Measurements from ENCODE around the gene R3HDM4.

DNA sequence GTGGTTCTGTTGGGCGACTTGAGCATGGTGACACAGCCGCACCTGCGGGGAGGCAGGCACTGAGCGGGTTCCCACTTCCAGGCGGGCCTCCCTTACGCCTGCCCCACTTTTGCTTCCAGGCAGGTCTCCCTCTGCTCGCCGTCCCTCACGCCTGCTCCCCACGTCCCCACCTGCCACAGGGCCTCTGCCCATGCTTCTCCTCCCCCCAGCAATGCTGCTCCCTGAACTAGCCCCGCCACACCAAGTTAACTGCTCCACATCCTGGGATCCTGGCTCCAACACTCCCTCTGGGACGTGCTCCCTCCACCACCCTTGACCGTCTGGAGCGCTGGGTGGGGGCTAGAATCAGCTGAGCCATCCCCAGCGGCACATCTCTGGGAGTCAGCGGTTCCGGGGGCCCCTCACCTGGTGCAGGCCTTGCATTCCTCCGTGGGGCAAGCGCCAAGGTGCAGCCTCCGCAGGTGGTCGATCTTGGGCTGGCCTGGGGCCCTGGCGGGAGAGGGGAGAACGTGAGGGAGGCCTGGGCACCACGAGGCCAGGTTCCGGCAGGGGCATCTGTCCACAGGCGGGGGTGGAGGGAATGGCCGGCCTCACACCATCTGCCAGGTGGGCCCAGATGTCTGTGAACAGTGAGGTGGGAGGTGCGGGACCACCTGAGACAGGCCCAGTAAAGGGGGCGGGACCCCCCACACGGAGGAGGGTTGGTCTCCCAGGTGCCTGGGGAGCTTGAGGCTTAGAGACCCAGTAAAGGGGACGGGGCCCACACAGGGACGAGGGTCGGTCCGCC lies 44.4 kb downstream of the R3HDM4 start:
- TF ChIP-seq ZNF778 (CRISPR knock-in tag; IDR thresholded peaks at IDR 0.05), result no peak
- TF ChIP-seq, protein P1, sequence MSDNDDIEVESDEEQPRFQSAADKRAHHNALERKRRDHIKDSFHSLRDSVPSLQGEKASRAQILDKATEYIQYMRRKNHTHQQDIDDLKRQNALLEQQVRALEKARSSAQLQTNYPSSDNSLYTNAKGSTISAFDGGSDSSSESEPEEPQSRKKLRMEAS (CRISPR knock-in tag; IDR thresholded peaks at IDR 0.05), result no peak
- no peak for TF ChIP-seq ZNF174 (CRISPR knock-in tag; IDR thresholded peaks at IDR 0.05)
- TF ChIP-seq, protein P2, sequence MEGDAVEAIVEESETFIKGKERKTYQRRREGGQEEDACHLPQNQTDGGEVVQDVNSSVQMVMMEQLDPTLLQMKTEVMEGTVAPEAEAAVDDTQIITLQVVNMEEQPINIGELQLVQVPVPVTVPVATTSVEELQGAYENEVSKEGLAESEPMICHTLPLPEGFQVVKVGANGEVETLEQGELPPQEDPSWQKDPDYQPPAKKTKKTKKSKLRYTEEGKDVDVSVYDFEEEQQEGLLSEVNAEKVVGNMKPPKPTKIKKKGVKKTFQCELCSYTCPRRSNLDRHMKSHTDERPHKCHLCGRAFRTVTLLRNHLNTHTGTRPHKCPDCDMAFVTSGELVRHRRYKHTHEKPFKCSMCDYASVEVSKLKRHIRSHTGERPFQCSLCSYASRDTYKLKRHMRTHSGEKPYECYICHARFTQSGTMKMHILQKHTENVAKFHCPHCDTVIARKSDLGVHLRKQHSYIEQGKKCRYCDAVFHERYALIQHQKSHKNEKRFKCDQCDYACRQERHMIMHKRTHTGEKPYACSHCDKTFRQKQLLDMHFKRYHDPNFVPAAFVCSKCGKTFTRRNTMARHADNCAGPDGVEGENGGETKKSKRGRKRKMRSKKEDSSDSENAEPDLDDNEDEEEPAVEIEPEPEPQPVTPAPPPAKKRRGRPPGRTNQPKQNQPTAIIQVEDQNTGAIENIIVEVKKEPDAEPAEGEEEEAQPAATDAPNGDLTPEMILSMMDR (IDR thresholded peaks at IDR 0.05 in 2 of 3, conservative IDR thresholded peaks at IDR 0.05 in 1 of 3; ENCODE audit: insufficient read depth in 2 of 3, low read depth in 1 of 3, low read length in 3 of 3), result no peak
- no peak for TF ChIP-seq ZNF197 (CRISPR knock-in tag; IDR thresholded peaks at IDR 0.05; ENCODE audit: low read depth)
- no peak for TF ChIP-seq POLR2AphosphoS5 (IDR thresholded peaks at IDR 0.05; ENCODE audit: control insufficient read depth, insufficient read depth, low read depth, low read length)
- TF ChIP-seq, protein P3, sequence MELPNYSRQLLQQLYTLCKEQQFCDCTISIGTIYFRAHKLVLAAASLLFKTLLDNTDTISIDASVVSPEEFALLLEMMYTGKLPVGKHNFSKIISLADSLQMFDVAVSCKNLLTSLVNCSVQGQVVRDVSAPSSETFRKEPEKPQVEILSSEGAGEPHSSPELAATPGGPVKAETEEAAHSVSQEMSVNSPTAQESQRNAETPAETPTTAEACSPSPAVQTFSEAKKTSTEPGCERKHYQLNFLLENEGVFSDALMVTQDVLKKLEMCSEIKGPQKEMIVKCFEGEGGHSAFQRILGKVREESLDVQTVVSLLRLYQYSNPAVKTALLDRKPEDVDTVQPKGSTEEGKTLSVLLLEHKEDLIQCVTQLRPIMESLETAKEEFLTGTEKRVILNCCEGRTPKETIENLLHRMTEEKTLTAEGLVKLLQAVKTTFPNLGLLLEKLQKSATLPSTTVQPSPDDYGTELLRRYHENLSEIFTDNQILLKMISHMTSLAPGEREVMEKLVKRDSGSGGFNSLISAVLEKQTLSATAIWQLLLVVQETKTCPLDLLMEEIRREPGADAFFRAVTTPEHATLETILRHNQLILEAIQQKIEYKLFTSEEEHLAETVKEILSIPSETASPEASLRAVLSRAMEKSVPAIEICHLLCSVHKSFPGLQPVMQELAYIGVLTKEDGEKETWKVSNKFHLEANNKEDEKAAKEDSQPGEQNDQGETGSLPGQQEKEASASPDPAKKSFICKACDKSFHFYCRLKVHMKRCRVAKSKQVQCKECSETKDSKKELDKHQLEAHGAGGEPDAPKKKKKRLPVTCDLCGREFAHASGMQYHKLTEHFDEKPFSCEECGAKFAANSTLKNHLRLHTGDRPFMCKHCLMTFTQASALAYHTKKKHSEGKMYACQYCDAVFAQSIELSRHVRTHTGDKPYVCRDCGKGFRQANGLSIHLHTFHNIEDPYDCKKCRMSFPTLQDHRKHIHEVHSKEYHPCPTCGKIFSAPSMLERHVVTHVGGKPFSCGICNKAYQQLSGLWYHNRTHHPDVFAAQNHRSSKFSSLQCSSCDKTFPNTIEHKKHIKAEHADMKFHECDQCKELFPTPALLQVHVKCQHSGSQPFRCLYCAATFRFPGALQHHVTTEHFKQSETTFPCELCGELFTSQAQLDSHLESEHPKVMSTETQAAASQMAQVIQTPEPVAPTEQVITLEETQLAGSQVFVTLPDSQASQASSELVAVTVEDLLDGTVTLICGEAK (IDR thresholded peaks at IDR 0.05), result no peak
- TF ChIP-seq, protein P3 (CRISPR knock-in tag; IDR thresholded peaks at IDR 0.05), result no peak
- TF ChIP-seq TCF7 (IDR thresholded peaks at IDR 0.05; ENCODE audit: borderline replicate concordance), result no peak
- no peak for TF ChIP-seq FOXA1 (IDR thresholded peaks at IDR 0.05; ENCODE audit: borderline replicate concordance)
- no peak for TF ChIP-seq ILF3 (IDR thresholded peaks at IDR 0.05; ENCODE audit: borderline replicate concordance)

Measured in K562 (cell line).